Neural crest cell (in vitro differentiated cells): ENCODE data around the gene NAA15. TPM values are rescaled to one million over a fixed set of nuclear protein-coding genes. Genes with fewer than 3 reads are reported as not detected.
"Not testable (repeated sequence)": the region's sequence is repeated elsewhere in the genome, so short reads cannot be mapped to it uniquely, and the experiment has no call there.

Source experiments
- DNase-seq: peaks from one replicate; pipeline ENCODE4 v3.0.0; 2021; ENCODE audit warnings: low read depth, mixed read lengths, low spot score
- H3K27ac Mint-ChIP-seq: one replicate; pipeline ENCODE4 v1.8.0; 2021; ENCODE audit warnings: mild to moderate bottlenecking, mixed read lengths; ENCODE audit not compliant: unreplicated experiment
- H3K27me3 Mint-ChIP-seq: 2 replicates; pipeline ENCODE4 v1.8.0; 2021; ENCODE audit warnings: low read depth, mild to moderate bottlenecking, mixed read lengths
- H3K36me3 Mint-ChIP-seq: 2 replicates; pipeline ENCODE4 v1.8.0; 2021; ENCODE audit warnings: low read depth, mild to moderate bottlenecking, mixed read lengths
- H3K4me1 Mint-ChIP-seq: 2 replicates; pipeline ENCODE4 v1.8.0; 2021; ENCODE audit warnings: mixed read lengths
- H3K4me3 Mint-ChIP-seq: one replicate; pipeline ENCODE4 v1.8.0; 2021; ENCODE audit warnings: mild to moderate bottlenecking, mixed read lengths
- H3K9me3 Mint-ChIP-seq: 2 replicates; pipeline ENCODE4 v1.8.0; 2021; ENCODE audit warnings: mixed read lengths
- total RNA-seq: library from RNA; stranded (reverse); gene quantifications from 2 replicates; pipeline ENCODE4 v1.2.1, GENCODE V29; 2021
- TF ChIP-seq, protein P1 (sequence below): fragments of 200-600 bp; sonication (generic); conservative IDR thresholded peaks from 2 replicates; pipeline ENCODE4 v1.5.0; 2021; ENCODE audit warnings: antibody characterized with exemption, mild to moderate bottlenecking

Gene NAA15
- total RNA-seq, 1 donor from 2014 or later: 81.9 TPM

- no peak overlapping the region for H3K4me3 Mint-ChIP-seq
- peaks cover 23% of the 10 kb centered on the region for H3K36me3 Mint-ChIP-seq
- no peak overlapping the region for H3K27ac Mint-ChIP-seq
- H3K27me3 Mint-ChIP-seq: no peaks in the 10 kb centered on the region
- DNase-seq: no peak
- TF ChIP-seq, protein P1, sequence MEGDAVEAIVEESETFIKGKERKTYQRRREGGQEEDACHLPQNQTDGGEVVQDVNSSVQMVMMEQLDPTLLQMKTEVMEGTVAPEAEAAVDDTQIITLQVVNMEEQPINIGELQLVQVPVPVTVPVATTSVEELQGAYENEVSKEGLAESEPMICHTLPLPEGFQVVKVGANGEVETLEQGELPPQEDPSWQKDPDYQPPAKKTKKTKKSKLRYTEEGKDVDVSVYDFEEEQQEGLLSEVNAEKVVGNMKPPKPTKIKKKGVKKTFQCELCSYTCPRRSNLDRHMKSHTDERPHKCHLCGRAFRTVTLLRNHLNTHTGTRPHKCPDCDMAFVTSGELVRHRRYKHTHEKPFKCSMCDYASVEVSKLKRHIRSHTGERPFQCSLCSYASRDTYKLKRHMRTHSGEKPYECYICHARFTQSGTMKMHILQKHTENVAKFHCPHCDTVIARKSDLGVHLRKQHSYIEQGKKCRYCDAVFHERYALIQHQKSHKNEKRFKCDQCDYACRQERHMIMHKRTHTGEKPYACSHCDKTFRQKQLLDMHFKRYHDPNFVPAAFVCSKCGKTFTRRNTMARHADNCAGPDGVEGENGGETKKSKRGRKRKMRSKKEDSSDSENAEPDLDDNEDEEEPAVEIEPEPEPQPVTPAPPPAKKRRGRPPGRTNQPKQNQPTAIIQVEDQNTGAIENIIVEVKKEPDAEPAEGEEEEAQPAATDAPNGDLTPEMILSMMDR: no peak
- H3K9me3 Mint-ChIP-seq: peaks cover 3% of the 10 kb centered on the region
- H3K4me1 Mint-ChIP-seq: peaks cover 11% of the 10 kb centered on the region
Observed at GRCh38 chr4:139319571-139319970, 18.3 kb downstream of the NAA15 start.

DNA sequence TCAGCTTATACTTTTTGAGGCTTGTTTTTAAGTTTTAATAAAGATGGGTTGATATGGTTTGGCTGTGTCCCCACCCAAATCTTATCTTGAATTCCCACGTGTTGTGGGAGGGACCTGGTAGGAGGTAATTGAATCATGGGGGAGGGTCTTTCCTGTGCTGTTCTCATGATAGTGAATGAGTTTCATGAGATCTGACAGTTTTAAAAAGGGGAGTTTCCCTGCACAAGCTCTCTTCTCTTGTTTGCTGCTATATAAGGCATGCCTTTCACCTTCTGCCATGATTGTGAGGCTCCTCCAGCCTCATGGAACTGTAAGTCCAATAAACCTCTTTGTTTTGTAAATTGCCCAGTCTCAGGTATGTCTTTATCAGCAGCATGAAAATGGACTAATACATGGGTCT lies 20.8 kb downstream of the NAA15 start:
- H3K27me3 Mint-ChIP-seq, H3K9me3 Mint-ChIP-seq, H3K4me1 Mint-ChIP-seq, H3K27ac Mint-ChIP-seq, DNase-seq, H3K4me3 Mint-ChIP-seq: not testable (repeated sequence)
- H3K36me3 Mint-ChIP-seq: peaks cover 11% of the 10 kb centered on the region

DNA sequence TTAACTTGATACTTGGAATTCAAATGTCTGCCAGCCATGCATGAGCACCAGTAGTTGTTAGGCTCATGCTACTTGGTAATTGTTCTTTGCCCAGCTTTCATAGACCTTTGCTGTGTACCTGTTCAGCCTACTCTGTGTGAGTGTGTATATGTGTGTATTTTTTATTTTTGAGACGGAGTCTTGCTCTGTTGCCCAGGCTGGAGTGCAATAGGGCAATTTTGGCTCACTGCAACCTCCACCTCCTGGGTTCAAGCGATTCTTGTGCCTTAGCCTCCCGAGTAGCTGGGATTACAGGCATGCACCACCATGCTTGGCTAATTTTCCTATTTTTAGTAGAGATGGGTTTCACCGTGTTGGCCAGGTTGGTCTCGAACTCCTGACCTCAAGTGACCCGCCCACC lies 21.2 kb downstream of the NAA15 start:
- H3K36me3 Mint-ChIP-seq, H3K4me3 Mint-ChIP-seq, H3K27ac Mint-ChIP-seq, H3K4me1 Mint-ChIP-seq, DNase-seq, H3K27me3 Mint-ChIP-seq, H3K9me3 Mint-ChIP-seq: not testable (repeated sequence)

- no peak for DNase-seq
- H3K4me1 Mint-ChIP-seq: peaks cover 10% of the 10 kb centered on the region
- H3K4me3 Mint-ChIP-seq: no peak overlapping the region
- H3K36me3 Mint-ChIP-seq: peaks cover 19% of the 10 kb centered on the region
- no peak overlapping the region for H3K27ac Mint-ChIP-seq
- TF ChIP-seq, protein P1: no peak
- H3K9me3 Mint-ChIP-seq: no peaks in the 10 kb centered on the region
- H3K27me3 Mint-ChIP-seq: no peaks in the 10 kb centered on the region
Observed at GRCh38 chr4:139324620-139325019, 23.3 kb downstream of the NAA15 start.

DNA sequence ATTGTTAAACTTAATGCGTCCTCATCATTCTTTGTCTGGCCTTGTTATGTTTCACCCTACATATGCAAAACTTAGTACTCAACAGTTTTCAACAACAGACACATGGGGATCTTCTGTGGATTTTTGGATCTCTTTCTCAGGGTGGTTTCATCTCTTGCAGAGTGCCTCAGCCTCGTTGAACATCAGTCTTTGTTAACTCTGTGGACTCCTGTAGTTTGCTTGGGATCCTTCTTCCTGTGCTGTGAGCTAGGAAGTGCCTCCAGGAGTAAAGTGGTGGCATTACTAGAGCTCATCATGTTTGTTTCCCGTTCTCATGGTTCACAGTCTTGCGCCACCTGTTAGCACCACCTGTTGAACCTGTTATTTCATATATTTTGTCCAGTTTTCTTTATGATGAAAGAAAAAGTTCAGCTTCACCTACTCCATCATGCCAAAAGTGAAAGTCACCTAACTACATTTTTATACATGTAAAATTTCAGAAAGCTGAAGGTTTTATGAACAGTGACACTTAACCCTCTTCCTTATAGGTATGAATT lies 28.4 kb downstream of the NAA15 start:
- TF ChIP-seq, protein P1: no peak
- H3K4me3 Mint-ChIP-seq: no peak overlapping the region
- H3K36me3 Mint-ChIP-seq: peaks cover 15% of the 10 kb centered on the region
- H3K9me3 Mint-ChIP-seq: no peaks in the 10 kb centered on the region
- no peak overlapping the region for H3K27ac Mint-ChIP-seq
- no peaks in the 10 kb centered on the region for H3K27me3 Mint-ChIP-seq
- DNase-seq: no peak
- peaks cover 6% of the 10 kb centered on the region for H3K4me1 Mint-ChIP-seq

GRCh38 chr4:139330283-139330682 lies 29.0 kb downstream of the NAA15 start:
- Mint-ChIP-seq H3K4me3 (no peak overlapping the region), H3K9me3 (no peaks in the 10 kb centered on the region), H3K27ac (no peak overlapping the region), H3K27me3 (no peaks in the 10 kb centered on the region), H3K4me1 (peaks cover 6% of the 10 kb centered on the region), H3K36me3 (peaks cover 15% of the 10 kb centered on the region)
- TF ChIP-seq, protein P1: no peak
- no peak for DNase-seq

- TF ChIP-seq, protein P1: no peak
- Mint-ChIP-seq H3K4me3 (no peak overlapping the region), H3K4me1 (peaks cover 6% of the 10 kb centered on the region), H3K27me3 (no peaks in the 10 kb centered on the region), H3K9me3 (no peaks in the 10 kb centered on the region), H3K27ac (no peak overlapping the region), H3K36me3 (peaks cover 15% of the 10 kb centered on the region)
- DNase-seq: no peak
Observed at GRCh38 chr4:139331185-139331584, 29.9 kb downstream of the NAA15 start.
